Glutamatergic neuron (in vitro differentiated cells): Measurements from ENCODE around the gene LILRB2. TPM values are rescaled to one million over a fixed set of nuclear protein-coding genes. Genes with fewer than 3 reads are reported as not detected.

ENCODE experiments used
- DNase-seq: peaks from one replicate; pipeline ENCODE4 v3.0.0; 2022
- H3K27ac Mint-ChIP-seq: one replicate; pipeline ENCODE4 v1.8.0; 2020; ENCODE audit warnings: mild to moderate bottlenecking, mixed read lengths, inconsistent platforms; ENCODE audit not compliant: unreplicated experiment
- H3K27me3 Mint-ChIP-seq: one replicate; pipeline ENCODE4 v1.8.0; 2020; ENCODE audit warnings: mild to moderate bottlenecking, moderate library complexity, mixed read lengths, inconsistent platforms; ENCODE audit not compliant: unreplicated experiment
- H3K36me3 Mint-ChIP-seq: one replicate; pipeline ENCODE4 v1.8.0; 2020; ENCODE audit warnings: mild to moderate bottlenecking, mixed read lengths, inconsistent platforms; ENCODE audit not compliant: unreplicated experiment
- H3K4me1 Mint-ChIP-seq: one replicate; pipeline ENCODE4 v1.8.0; 2020; ENCODE audit warnings: mild to moderate bottlenecking, low read depth, mixed read lengths, inconsistent platforms; ENCODE audit not compliant: unreplicated experiment
- H3K4me3 Mint-ChIP-seq: one replicate; pipeline ENCODE4 v1.8.0; 2020; ENCODE audit warnings: mild to moderate bottlenecking, mixed read lengths, inconsistent platforms; ENCODE audit not compliant: unreplicated experiment
- H3K9me3 Mint-ChIP-seq: one replicate; pipeline ENCODE4 v1.8.0; 2020; ENCODE audit warnings: mild to moderate bottlenecking, moderate library complexity, mixed read lengths, inconsistent platforms; ENCODE audit not compliant: unreplicated experiment
- CTCF ChIP-seq: fragments of 200-600 bp; sonication (generic); IDR thresholded peaks from one replicate; pipeline ENCODE4 v1.5.0; 2021; ENCODE audit not compliant: partially characterized antibody, unreplicated experiment
- total RNA-seq: library from RNA; stranded (reverse); fragmentation: NEBNext Ultra II Directional; extraction: Animal tissue kit (Norgen Biotek cat#: 25700); gene quantifications from one replicate; pipeline ENCODE4 v1.2.1, GENCODE V29; 2021; ENCODE audit not compliant: unreplicated experiment

LILRB2 gene
- total RNA-seq, 1 donor from 2014 or later, result 0.54 TPM

- no peak for DNase-seq
These were observed 36.4 kb upstream of the LILRB2 start for GRCh38 chr19:54317108-54317964.

DNA sequence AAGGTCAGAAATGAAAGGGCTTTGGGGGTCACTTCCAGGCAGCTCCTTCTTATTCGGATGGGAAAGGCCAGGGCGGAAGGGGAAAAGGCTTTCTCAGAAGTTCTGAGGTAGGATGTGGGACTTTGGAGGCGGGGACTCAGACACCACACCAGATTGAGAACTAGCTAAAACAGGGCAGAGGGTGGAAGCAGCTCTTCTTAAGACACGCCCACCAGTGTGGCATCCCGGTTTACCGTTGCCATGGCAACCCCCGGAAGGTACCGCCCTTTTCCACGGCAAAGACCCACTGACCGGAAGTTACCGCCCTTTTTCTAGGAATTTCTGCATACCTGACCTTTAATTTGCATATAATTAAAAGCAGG, 35.8 kb upstream of the LILRB2 start:
- Mint-ChIP-seq H3K4me1 (peaks cover 11% of the 10 kb centered on the region), H3K4me3 (peak overlapping the region; percentile 11), H3K27ac (no peak overlapping the region), H3K27me3 (no peaks in the 10 kb centered on the region), H3K9me3 (peaks cover 5% of the 10 kb centered on the region), H3K36me3 (peaks cover 15% of the 10 kb centered on the region)
- TF ChIP-seq CTCF, result no peak
- DNase-seq, result no peak

More at GRCh38 chr19:54317108-54317964, 36.4 kb upstream of the LILRB2 start:
- no peak overlapping the region for H3K4me3 Mint-ChIP-seq
- H3K27me3 Mint-ChIP-seq, result no peaks in the 10 kb centered on the region
- no peak overlapping the region for H3K27ac Mint-ChIP-seq
- peaks cover 11% of the 10 kb centered on the region for H3K4me1 Mint-ChIP-seq
- peaks cover 9% of the 10 kb centered on the region for H3K9me3 Mint-ChIP-seq
- no peak for TF ChIP-seq CTCF
- H3K36me3 Mint-ChIP-seq, result peaks cover 20% of the 10 kb centered on the region

GRCh38 chr19:54315956-54316355, 35.0 kb upstream of the LILRB2 start:
- Mint-ChIP-seq H3K27ac (no peak overlapping the region), H3K36me3 (peaks cover 7% of the 10 kb centered on the region), H3K4me3 (no peak overlapping the region), H3K9me3 (peaks cover 5% of the 10 kb centered on the region), H3K27me3 (no peaks in the 10 kb centered on the region), H3K4me1 (peaks cover 11% of the 10 kb centered on the region)
- no peak for DNase-seq
- TF ChIP-seq CTCF, result no peak

DNA sequence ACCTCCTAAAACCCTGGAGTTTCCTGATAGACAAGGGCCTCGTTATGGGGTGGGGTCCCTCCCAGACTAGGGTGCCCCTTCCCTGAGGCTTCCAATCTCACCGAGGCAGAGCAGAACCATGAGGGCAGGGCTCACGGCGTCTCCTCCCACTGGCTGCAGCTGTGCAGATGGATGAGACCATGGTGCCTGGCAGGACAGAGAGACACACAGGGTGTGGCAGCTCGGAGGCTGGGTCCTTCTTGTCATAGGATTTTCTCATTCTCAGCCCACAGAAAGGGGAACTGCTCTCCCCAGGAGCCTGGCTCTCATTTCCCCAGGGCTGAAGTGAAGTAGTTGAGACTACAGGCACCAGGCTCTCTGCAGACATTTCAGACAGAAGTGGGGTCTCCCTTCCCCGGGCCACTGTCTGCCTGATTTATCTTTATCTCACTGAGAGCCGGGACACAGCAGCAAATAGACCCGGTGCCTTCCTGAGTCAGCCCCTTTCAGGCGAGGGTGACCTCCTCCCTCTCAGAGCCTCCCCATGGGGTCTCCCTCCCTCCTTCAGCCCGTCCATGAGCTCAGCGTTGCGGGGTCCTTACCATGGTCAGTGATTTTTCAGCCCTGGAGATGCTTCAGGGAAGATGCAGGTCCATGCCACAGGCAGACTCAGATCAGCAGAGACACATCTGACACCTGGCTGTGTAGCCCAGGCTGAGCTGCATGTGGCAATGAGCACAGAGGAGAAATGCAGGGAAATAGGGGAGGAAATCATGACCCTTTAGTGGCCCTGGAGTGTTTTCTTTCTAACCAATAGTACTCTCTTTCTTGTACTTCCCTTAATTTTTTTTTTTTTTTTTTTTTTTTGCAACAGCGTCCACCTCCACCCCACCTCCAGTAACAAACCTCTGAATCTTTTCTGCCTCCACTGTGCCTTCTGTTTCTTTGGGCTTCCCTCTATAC, 31.8 kb upstream of the LILRB2 start, which contains the start of gene LILRA5:
TSS of gene LILRA5 (minus strand) at position 731 of the 942 bp plus-strand sequence. CDS start at position 584, 147 bp downstream.
- DNase-seq, result no peak
- Mint-ChIP-seq H3K27ac (no peak within 1 kb of the TSS), H3K4me3 (no peak within 1 kb of the TSS), H3K27me3 (peaks cover 1% of the 10 kb centered on the region), H3K36me3 (no peaks in the 10 kb centered on the region), H3K9me3 (peaks cover 5% of the 10 kb centered on the region), H3K4me1 (peaks cover 11% of the 10 kb centered on the region)
- TF ChIP-seq CTCF, result no peak
